Stomach smooth muscle (tissue), 2 donors: Measurements from ENCODE around the gene MKNK2.

ENCODE experiments used
- H3K27ac ChIP-seq: one replicate; pipeline ENCODE4 v1.7.0; 2013; ENCODE audit warnings: mild to moderate bottlenecking, low read length, inconsistent platforms
- H3K27me3 ChIP-seq, 2 donors: one replicate each; pipeline ENCODE4 v1.7.0; 2013; ENCODE audit warnings: low read length in 2 of 2; ENCODE audit not compliant: insufficient read depth in 2 of 2, control insufficient read depth in 1 of 2
- H3K36me3 ChIP-seq, 2 donors: one replicate each; pipeline ENCODE4 v1.7.0; 2013; ENCODE audit warnings: low read length in 2 of 2; ENCODE audit not compliant: control insufficient read depth in 2 of 2, insufficient read depth in 2 of 2
- H3K4me1 ChIP-seq: one replicate; pipeline ENCODE4 v1.7.0; 2013; ENCODE audit warnings: low read length; ENCODE audit not compliant: control insufficient read depth, insufficient read depth
- H3K4me3 ChIP-seq, 2 donors: one replicate each; pipeline ENCODE4 v1.7.0; 2013; ENCODE audit warnings: low read length in 2 of 2
- H3K9ac ChIP-seq, 2 donors: one replicate each; pipeline ENCODE4 v1.7.0; 2013; ENCODE audit warnings: low read length in 2 of 2, mild to moderate bottlenecking in 1 of 2
- H3K9me3 ChIP-seq, 2 donors: one replicate each; pipeline ENCODE4 v1.7.0; 2013; ENCODE audit warnings: low read length in 2 of 2; ENCODE audit not compliant: control insufficient read depth in 2 of 2
- donor health status: healthy.
- donor health status: Pancreatic carcinoma.

Gene MKNK2

GRCh38 chr19:2079076-2079864 lies 28.2 kb upstream of the MKNK2 start:
- Histone ChIP-seq H3K36me3 (peaks cover 25 to 41% of the 10 kb centered on the region in 2 donors), H3K4me3 (no peak overlapping the region), H3K9ac (no peak overlapping the region), H3K27ac (no peak overlapping the region), H3K9me3 (no peaks in the 10 kb centered on the region), H3K27me3 (no peaks in the 10 kb centered on the region), H3K4me1 (peaks cover 21% of the 10 kb centered on the region)

GRCh38 chr19:2077833-2078619 lies 27.0 kb upstream of the MKNK2 start:
- no peak overlapping the region for H3K4me3 ChIP-seq
- peaks cover 29 to 43% of the 10 kb centered on the region in 2 donors for H3K36me3 ChIP-seq
- H3K9me3 ChIP-seq, result no peaks in the 10 kb centered on the region
- H3K27me3 ChIP-seq, result no peaks in the 10 kb centered on the region
- H3K27ac ChIP-seq, result no peak overlapping the region
- H3K9ac ChIP-seq, result no peak overlapping the region
- peaks cover 11% of the 10 kb centered on the region for H3K4me1 ChIP-seq

GRCh38 chr19:2077398-2077797 lies 26.4 kb upstream of the MKNK2 start:
- Histone ChIP-seq H3K9ac (no peak overlapping the region), H3K4me1 (peaks cover 10% of the 10 kb centered on the region), H3K27ac (no peak overlapping the region), H3K4me3 (no peak overlapping the region), H3K27me3 (no peaks in the 10 kb centered on the region), H3K9me3 (no peaks in the 10 kb centered on the region), H3K36me3 (peaks cover 34 to 48% of the 10 kb centered on the region in 2 donors)

GRCh38 chr19:2076526-2076944 lies 25.5 kb upstream of the MKNK2 start:
- Histone ChIP-seq H3K27ac (no peak overlapping the region), H3K36me3 (peaks cover 37 to 47% of the 10 kb centered on the region in 2 donors), H3K9me3 (no peaks in the 10 kb centered on the region), H3K4me1 (peaks cover 3% of the 10 kb centered on the region), H3K9ac (no peak overlapping the region), H3K4me3 (no peak overlapping the region), H3K27me3 (no peaks in the 10 kb centered on the region)

DNA sequence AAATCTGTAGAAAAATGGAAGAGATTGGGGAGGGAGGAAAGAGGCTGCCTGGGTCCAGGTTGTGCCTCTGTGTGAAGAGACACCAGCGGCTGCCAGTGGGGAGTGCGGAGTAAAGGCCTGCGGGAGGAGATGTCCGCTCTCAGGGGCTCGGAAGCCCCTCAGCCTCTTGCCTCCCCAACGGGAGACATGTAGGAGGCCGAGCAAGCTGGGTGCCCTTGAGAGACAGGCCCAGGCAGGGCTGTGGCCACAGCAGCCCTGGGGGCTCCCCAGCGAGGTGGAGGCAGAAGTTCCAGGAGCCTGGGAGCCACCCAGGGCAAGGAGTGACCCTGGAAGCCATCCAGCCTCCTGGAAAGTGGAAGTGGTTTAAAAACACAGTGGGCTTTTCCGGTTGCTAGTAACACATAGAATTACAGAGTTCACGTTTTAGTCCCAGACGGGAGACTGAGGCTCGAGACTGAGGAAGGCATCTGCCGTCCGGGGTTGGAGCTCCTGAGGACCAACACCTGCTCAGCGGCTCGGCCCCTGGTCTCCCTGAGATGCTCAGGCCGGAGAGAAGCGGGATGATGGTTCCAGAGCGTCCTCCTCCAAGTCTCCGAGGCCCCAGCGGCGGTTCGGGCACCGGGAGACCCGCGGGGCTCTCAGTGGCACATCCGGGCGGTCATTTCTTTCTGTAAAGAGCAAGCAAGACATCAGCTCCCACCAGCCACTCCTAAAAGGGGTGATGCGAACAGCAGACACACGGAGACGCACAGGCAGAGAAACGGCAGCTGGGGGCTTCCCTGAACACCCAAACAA lies 21.9 kb upstream of the MKNK2 start:
- Histone ChIP-seq H3K9ac (no peak overlapping the region), H3K4me1 (peaks cover 7% of the 10 kb centered on the region), H3K27me3 (no peaks in the 10 kb centered on the region), H3K4me3 (no peak overlapping the region), H3K27ac (no peak overlapping the region), H3K36me3 (peaks cover 34 to 41% of the 10 kb centered on the region in 2 donors), H3K9me3 (no peaks in the 10 kb centered on the region)

DNA sequence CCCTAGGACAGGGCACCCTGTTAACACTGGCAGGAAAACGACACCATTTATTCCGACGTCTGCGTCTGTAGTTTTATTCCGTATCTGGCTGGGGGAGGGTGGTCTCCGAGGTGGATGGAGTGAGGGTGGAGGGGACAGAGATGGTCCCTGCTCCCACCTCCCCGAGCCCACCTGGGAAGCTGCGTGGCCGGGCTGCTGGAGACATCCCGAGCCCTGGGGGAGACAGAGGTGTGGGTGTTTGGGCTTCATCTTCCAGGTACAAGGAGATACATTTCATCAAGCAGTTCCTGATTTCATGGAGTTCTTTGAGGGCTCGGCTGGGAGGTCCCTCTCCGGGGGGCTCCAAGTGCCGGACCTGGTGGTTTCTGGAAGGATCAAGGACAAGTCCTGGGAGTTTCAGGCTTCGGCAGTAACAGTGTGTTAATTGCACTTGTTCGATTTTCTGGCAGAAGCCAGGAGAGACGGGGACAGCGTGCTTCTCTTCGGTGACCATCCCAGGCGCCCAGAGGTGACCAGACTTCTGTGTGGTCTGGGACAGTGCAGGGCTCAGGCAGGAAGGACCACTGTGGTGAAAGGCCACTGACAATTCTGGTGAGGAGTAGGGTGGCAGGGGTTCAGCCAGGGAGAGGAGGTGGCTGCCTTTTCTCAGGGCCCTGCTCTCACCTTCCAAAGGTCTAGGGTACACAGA lies 20.1 kb upstream of the MKNK2 start:
- Histone ChIP-seq H3K27ac (no peak overlapping the region), H3K9me3 (no peaks in the 10 kb centered on the region), H3K4me3 (no peak overlapping the region), H3K36me3 (peaks cover 17 to 27% of the 10 kb centered on the region in 2 donors), H3K9ac (no peak overlapping the region), H3K4me1 (peaks cover 7% of the 10 kb centered on the region), H3K27me3 (no peaks in the 10 kb centered on the region)

DNA sequence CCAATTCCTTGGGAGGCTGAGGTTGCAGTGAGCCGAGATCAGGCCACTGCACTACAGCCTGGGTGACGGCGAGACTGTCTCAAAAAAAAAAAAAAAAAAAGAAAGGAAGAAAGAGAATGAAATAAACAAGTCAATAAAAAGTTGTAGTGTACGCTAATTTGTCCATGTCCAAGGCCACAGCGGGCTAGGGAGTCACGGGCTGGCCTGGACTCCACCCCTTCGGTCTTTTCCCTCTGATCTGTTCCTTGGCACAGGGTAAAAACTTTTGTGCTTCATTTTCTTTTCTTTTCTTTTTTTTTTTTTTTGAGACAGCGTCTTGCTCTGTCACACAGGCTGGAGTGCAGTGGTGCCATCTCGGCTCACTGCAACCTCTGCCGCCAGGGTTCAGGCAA lies 19.4 kb upstream of the MKNK2 start:
- H3K4me1 ChIP-seq, result peaks cover 7% of the 10 kb centered on the region
- peaks cover 17 to 23% of the 10 kb centered on the region in 2 donors for H3K36me3 ChIP-seq
- no peak overlapping the region for H3K9ac ChIP-seq
- no peak overlapping the region for H3K27ac ChIP-seq
- H3K4me3 ChIP-seq, result no peak overlapping the region
- no peaks in the 10 kb centered on the region for H3K27me3 ChIP-seq
- H3K9me3 ChIP-seq, result no peaks in the 10 kb centered on the region

DNA sequence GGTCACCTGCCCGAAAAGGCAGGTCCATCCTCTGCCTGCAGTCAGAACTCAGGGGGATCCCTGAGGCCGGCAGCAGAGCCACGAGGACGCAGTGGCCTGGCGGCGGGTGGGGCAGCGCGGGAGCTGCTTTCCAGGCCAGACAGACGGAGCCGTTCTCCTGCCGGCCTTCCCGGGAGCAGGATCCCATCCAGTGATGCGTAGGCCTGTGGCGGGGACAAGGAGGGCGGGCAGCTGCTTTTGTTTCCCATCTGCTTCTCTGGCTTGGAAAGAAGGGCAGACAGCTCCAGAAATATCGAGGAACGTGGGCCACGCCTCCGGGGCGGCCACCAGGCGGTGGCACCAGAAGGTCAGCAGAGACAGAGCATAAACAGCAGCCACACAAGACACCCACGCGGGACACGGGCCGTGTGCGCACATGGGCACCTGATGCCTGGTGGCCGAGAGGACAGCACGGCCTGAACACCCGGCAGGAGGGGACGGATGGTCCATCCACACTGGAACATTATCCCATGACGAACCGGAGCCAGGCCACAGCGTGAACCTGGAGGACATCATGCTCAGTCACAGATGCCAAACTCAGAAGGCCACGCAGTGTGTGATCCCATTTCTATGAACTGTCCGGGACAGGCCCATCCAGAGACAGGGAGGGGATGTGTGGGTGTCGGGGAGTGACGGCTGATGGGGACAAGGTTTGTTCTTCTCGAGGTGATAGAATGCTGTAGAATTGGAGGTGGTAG lies 13.9 kb upstream of the MKNK2 start:
- Histone ChIP-seq H3K9me3 (no peaks in the 10 kb centered on the region), H3K27me3 (no peaks in the 10 kb centered on the region), H3K27ac (peak overlapping the region; percentile 1), H3K4me3 (peak overlapping the region in 1 of 2 donors; percentile 40), H3K9ac (peak overlapping the region; percentile 19 to 29), H3K4me1 (peaks cover 30% of the 10 kb centered on the region), H3K36me3 (no peaks in the 10 kb centered on the region)

DNA sequence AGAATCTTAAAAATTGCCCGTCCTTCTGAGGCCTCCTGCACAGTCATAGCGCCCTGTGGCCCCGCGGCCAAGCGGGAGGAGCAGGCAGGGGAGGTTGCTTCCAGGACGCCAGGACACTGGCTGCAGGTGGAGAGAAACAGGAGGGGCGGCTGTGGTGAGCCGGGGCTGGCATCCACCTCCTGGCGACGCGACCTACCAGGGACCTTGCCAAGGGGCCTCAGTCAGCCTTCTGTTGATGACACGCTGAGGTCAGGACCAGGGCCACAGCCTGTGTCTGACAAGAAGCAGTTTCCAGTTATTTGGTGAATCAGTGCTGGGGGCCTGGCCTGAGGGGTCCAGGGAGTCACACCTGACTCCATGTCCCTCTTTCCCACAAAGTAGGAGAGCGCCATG lies 13.3 kb upstream of the MKNK2 start:
- no peaks in the 10 kb centered on the region for H3K27me3 ChIP-seq
- H3K4me1 ChIP-seq, result peaks cover 30% of the 10 kb centered on the region
- peak overlapping the region; percentile 1 for H3K27ac ChIP-seq
- H3K9me3 ChIP-seq, result no peaks in the 10 kb centered on the region
- no peaks in the 10 kb centered on the region for H3K36me3 ChIP-seq
- peak overlapping the region in 1 of 2 donors; percentile 15 for H3K4me3 ChIP-seq
- peak overlapping the region; percentile 19 to 29 for H3K9ac ChIP-seq
